Chondrocyte (in vitro differentiated cells): ENCODE measurements around the gene MLST8. TPM values are rescaled to one million over a fixed set of nuclear protein-coding genes. Genes with fewer than 3 reads are reported as not detected.

ENCODE experiments used
- DNase-seq: peaks from one replicate; pipeline ENCODE4 v3.0.0; 2021; ENCODE audit warnings: mixed read lengths, low spot score
- H3K27ac Mint-ChIP-seq: one replicate; pipeline ENCODE4 v1.8.0; 2021; ENCODE audit warnings: mild to moderate bottlenecking, moderate library complexity, mixed read lengths; ENCODE audit not compliant: unreplicated experiment
- H3K27me3 Mint-ChIP-seq: 2 replicates; pipeline ENCODE4 v1.8.0; 2021; ENCODE audit warnings: low read depth, mixed read lengths
- H3K36me3 Mint-ChIP-seq: 2 replicates; pipeline ENCODE4 v1.8.0; 2021; ENCODE audit warnings: low read depth, mixed read lengths
- H3K4me1 Mint-ChIP-seq: 2 replicates; pipeline ENCODE4 v1.8.0; 2021; ENCODE audit warnings: low read depth, mild to moderate bottlenecking, mixed read lengths
- H3K4me3 Mint-ChIP-seq: one replicate; pipeline ENCODE4 v1.8.0; 2021; ENCODE audit warnings: mild to moderate bottlenecking, moderate library complexity, mixed read lengths; ENCODE audit not compliant: unreplicated experiment
- H3K9me3 Mint-ChIP-seq: 2 replicates; pipeline ENCODE4 v1.8.0; 2021; ENCODE audit warnings: low read depth, mixed read lengths
- total RNA-seq: library from RNA; stranded (reverse); gene quantifications from 3 replicates; pipeline ENCODE4 v1.2.1, GENCODE V29; 2021
- TF ChIP-seq, protein P1 (sequence below): fragments of 200-600 bp; sonication (generic); IDR thresholded peaks from 2 replicates; pipeline ENCODE4 v1.5.0; 2021; ENCODE audit warnings: antibody characterized with exemption, mild to moderate bottlenecking, moderate library complexity

MLST8 gene
- total RNA-seq, 1 donor from 2014 or later, result 37.1 TPM

DNA sequence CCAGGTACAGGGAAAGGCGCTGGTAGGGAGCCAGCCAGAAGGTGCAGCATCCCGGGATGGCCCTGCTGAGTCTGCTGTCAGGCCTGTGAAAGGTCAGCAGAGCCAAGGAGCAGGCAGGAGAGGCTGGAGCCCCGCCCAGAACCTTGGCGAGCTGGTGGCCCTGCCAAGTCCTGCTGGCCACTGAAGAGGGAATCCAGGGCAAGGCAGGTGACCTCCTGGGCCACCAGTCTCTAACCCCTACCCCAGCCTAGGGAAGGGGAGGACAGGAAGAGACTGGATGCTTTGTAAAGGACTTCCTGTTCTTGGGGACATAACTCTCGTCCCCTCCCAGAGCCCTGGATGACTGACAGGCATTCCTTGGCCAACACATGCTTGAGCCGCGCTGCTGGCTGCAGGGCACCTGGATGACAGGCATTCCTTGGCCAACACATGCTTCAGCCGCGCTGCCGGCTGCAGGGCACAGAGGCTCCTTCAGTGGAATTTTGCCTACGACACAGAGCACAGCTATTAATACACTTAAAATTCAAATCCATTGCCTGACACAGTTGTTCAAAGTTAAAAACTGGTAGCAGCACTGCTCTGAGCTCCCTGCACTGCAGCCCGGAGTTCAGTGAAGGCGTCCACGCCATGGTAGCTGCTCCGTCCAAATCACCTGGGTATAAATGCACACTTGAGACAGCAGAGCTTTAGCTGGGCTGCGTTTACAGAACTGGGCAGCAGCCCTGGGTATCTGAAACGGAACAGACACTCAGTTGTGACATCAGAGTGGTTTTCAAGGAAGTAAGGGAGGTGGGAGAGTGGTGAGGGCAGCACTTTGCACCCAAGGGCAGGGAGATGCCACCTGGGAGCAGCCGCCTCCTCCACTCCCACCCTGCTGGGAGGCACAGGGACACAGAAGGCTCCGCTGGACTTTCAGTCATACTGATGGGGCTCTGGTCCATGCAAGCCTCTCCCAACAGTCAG, 7.4 kb downstream of the MLST8 start:
- DNase-seq, result no peak
- Mint-ChIP-seq H3K4me3 (peak overlapping the region; percentile 72), H3K27ac (peak overlapping the region; percentile 52), H3K9me3 (no peaks in the 10 kb centered on the region), H3K4me1 (peaks cover 27% of the 10 kb centered on the region), H3K36me3 (peaks cover 4% of the 10 kb centered on the region), H3K27me3 (no peaks in the 10 kb centered on the region)
- TF ChIP-seq, protein P1, sequence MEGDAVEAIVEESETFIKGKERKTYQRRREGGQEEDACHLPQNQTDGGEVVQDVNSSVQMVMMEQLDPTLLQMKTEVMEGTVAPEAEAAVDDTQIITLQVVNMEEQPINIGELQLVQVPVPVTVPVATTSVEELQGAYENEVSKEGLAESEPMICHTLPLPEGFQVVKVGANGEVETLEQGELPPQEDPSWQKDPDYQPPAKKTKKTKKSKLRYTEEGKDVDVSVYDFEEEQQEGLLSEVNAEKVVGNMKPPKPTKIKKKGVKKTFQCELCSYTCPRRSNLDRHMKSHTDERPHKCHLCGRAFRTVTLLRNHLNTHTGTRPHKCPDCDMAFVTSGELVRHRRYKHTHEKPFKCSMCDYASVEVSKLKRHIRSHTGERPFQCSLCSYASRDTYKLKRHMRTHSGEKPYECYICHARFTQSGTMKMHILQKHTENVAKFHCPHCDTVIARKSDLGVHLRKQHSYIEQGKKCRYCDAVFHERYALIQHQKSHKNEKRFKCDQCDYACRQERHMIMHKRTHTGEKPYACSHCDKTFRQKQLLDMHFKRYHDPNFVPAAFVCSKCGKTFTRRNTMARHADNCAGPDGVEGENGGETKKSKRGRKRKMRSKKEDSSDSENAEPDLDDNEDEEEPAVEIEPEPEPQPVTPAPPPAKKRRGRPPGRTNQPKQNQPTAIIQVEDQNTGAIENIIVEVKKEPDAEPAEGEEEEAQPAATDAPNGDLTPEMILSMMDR, result no peak

DNA sequence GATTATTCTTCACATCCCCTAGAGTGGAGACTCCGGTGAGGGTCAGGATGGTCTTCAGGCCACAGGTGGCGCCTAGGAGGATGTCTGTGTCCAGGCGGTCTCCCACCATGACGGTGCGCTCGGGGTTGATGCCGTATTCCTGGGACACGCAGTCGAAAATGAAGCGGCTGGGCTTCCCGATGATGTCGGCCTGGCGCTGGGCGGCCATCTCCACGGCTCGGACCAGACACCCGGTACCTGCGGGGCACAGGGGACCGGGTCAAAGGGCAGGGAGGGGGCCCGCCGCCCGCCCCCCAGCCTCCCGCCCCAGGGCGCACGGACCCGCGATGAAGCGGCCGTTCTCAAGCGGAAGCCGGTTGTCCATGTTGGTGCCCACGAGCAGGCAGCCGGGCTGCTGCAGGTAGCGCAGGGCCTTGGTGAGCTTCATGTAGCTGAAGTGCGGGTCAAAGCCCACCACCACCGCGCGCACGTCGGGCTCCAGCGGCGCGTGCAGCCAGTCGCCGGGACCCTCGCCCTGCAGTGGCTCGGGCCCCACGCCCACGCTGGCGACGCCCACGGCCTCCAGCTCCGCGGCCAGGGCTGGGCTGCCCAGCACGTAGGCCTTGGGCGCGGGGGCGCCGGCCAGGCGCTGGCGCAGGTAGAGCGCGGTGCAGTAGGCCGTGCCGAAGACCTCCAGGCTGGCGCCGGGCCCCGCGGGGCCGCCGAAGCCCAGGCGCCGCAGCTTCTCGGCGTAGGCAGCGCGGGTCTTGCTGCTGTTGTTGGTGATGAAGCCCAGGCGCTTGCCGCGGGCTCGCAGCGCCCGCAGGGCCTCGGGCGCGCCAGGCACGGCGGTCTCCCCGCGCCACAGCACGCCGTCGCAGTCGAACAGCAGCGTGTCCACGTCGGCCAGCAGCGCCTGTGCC, 8.8 kb downstream of the MLST8 start:
- no peaks in the 10 kb centered on the region for H3K9me3 Mint-ChIP-seq
- peaks cover 25% of the 10 kb centered on the region for H3K4me1 Mint-ChIP-seq
- TF ChIP-seq, protein P1, result no peak
- no peak for DNase-seq
- H3K4me3 Mint-ChIP-seq, result peak overlapping the region; percentile 72
- H3K27ac Mint-ChIP-seq, result peak overlapping the region; percentile 52
- no peaks in the 10 kb centered on the region for H3K36me3 Mint-ChIP-seq
- no peaks in the 10 kb centered on the region for H3K27me3 Mint-ChIP-seq

DNA sequence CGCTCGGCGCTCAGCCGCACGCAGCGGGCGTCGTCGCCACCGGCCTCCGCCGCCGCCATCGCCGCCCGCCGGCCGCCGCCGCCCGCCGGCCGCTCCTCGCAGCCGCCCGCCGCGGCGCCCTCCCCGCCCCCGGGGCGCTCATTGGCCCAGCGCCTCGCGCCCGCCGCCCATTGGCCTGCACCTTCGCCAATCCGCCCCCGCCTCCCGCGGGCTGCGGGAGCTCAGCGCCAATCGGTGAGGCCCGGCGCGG, 9.4 kb downstream of the MLST8 start, which contains the start of gene PGP:
Gene PGP, minus strand, starts transcription at position 122 of the 250 bp plus-strand sequence. Its CDS starts 63 bp downstream, at position 59.
- no peaks in the 10 kb centered on the region for H3K27me3 Mint-ChIP-seq
- H3K4me1 Mint-ChIP-seq, result peaks cover 25% of the 10 kb centered on the region
- DNase-seq, result no peak
- no peaks in the 10 kb centered on the region for H3K9me3 Mint-ChIP-seq
- peak within 1 kb of the TSS; percentile 93 for H3K27ac Mint-ChIP-seq
- TF ChIP-seq, protein P1, result no peak
- peak within 1 kb of the TSS; percentile 86 for H3K4me3 Mint-ChIP-seq
- no peaks in the 10 kb centered on the region for H3K36me3 Mint-ChIP-seq

DNA sequence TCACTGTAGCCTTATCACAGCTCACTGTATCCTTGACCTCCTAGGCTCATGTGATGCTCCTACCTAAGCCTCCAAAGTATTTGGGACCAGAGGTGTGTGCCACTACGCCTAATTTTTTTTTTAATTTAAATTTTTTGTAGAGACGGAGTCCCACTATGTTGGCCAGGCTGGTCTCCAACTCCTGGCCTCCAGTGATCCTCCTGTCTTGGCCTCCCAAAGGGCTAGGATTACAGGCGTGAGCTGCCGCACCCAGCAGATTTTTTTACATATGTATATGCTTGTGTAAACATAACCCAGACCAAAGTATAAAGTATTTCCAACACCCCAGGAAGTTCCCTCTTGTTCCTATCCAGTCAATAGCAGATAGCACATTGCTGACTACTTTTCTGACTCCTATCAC, 11.1 kb downstream of the MLST8 start:
- H3K36me3 Mint-ChIP-seq, result no peaks in the 10 kb centered on the region
- peaks cover 25% of the 10 kb centered on the region for H3K4me1 Mint-ChIP-seq
- H3K27ac Mint-ChIP-seq, result no peak overlapping the region
- H3K27me3 Mint-ChIP-seq, result no peaks in the 10 kb centered on the region
- TF ChIP-seq, protein P1, result no peak
- no peak for DNase-seq
- H3K9me3 Mint-ChIP-seq, result no peaks in the 10 kb centered on the region
- H3K4me3 Mint-ChIP-seq, result peak overlapping the region; percentile 86
